NCI-H2196 treated with DMSO at 0.1 percent for 48 hours (cell line): ENCODE measurements around the gene KLHL26.

ENCODE experiments used
- DNase-seq: peaks from one replicate; lab custom pipeline; 2025; ENCODE audit not compliant: unreplicated experiment; lab: John Stamatoyannopoulos, UW

KLHL26 gene

GRCh38 chr19:18612772-18613588 is 23.8 kb upstream of the KLHL26 start, which contains the start of gene TMEM59L:
TMEM59L (plus strand) TSS chr19:18612870; CDS start chr19:18612959, 89 bp downstream.
- DNase-seq: no peak

GRCh38 chr19:18613589-18614234 is 23.1 kb upstream of the KLHL26 start:
- no peak for DNase-seq

DNA sequence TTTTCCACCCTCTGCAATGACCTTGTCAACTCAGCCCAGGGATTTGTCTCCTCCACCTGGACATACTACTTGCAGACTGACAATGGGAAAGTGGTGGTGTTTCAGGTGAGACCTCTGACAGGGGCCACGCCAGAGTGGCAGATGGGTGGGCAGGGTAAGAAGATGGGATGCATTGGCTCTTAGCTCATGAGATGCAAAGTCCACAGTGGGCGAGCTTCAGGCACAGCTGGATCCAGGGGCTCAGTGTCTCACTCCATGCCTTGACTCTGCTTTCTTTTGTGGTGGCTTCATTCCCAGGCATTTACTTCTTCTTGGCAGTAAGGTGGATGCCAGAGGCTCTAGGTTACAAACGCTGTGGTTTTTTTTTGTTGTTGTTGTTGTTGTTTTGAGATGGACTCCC is 20.8 kb upstream of the KLHL26 start:
- no peak for DNase-seq

DNA sequence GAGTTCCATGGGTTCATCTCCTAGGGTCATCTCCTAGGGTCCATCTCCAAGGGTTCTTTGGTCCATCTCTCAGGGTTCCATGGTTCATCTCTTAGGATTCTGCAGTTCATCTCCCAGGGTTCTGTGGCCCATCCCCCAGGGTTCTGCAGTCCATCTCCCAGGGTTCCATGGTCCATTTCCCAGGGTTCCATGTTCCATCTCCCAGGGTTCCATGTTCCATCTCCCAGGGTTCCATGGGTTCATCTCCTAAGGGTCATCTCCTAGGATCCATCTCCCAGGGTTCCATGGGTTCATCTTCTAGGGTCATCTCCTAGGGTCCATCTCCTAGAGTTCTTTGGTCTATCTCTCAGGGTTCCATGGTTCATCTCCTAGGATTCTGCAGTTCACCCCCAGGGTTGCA is 19.3 kb upstream of the KLHL26 start:
- DNase-seq: no peak

GRCh38 chr19:18618236-18618635 is 18.6 kb upstream of the KLHL26 start:
- DNase-seq: no peak

GRCh38 chr19:18620311-18620710 is 16.5 kb upstream of the KLHL26 start:
- DNase-seq: no peak

DNA sequence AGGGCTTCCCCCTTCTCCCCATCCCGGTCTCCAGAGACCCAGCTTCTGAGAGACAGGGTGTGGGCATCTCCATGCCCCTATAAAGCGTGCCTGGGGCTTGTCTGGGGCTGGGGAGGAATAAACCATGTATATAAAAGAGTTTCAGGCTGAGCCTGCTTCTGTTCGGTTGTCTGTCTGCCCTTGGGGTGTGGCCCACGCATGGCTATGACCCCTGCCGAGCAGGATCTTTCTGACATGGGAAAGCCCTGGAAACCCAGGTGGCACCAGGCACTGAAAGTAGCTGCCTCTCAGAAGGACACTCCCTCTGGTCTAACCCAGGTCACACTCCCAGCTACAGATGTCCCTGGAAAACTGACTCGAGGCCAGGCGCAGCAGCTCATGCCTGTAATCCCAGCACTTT is 15.9 kb upstream of the KLHL26 start:
- DNase-seq: no peak

DNA sequence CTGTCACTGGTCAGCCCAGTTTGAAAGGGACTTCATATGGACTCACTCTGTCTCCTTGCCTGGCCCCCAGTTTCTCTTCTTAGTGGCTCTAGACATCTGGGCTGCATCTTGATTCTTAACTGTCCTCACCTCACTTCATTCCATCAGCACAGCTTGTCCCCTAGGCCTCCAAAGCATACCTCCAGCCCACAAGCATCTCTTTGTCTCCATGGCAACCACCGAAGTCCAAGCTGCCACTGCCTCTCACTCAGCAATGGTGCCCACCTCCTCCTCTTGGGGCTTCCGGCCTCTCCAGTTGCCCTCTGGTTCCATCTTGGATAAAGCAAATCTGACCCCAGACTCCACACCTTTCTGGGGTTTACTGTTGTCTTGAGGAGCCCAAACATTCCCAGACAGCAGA is 9.9 kb upstream of the KLHL26 start:
- DNase-seq: no peak

- DNase-seq: no peak
Observed at GRCh38 chr19:18629166-18630088, 7.4 kb upstream of the KLHL26 start.

- peak; percentile 73 for DNase-seq
Observed at GRCh38 chr19:18633321-18633720, 3.5 kb upstream of the KLHL26 start.

- DNase-seq: no peak
Observed at GRCh38 chr19:18634612-18635297, 2.1 kb upstream of the KLHL26 start.

GRCh38 chr19:18635831-18636182 is 1.0 kb upstream of the KLHL26 start:
- DNase-seq: no peak

DNA sequence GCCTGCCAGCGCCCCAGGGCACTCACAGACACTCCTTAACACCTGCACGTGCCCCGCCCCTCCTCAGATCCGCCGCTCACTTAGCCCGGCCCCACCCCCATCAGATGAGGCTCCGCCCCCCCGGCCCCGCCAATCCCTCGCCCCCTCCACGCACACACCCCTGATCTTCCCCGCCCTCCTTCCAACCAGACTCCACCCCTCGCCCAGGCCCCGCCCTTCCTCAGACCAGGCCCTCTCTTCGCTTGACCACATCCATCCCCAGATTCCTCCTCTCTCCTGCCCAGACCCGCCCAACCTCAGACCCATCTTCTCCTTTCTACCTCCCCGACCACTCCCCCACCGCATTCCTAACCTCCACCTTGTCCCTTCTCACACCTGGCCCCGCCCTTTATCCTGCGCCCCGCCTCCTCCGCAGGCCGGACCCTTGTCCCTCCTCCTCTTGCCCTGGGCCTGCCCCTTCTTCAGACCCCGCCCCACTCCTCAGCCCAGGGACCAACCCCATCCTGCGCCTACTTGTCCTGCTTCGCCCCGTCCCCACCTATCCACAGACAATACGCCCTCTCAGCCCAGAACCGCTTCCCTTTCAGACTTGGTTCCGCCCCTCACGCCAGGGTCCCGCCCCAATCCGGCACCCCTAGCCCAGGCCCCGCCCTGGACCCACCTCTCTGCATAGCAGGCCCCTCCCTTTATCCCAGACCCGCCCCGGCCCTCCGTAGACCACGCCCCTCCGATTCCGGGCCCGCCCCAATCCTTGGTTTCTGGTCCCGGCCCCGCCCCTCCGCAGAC is 452 bp upstream of the KLHL26 start:
- peak; percentile 99 for DNase-seq

DNA sequence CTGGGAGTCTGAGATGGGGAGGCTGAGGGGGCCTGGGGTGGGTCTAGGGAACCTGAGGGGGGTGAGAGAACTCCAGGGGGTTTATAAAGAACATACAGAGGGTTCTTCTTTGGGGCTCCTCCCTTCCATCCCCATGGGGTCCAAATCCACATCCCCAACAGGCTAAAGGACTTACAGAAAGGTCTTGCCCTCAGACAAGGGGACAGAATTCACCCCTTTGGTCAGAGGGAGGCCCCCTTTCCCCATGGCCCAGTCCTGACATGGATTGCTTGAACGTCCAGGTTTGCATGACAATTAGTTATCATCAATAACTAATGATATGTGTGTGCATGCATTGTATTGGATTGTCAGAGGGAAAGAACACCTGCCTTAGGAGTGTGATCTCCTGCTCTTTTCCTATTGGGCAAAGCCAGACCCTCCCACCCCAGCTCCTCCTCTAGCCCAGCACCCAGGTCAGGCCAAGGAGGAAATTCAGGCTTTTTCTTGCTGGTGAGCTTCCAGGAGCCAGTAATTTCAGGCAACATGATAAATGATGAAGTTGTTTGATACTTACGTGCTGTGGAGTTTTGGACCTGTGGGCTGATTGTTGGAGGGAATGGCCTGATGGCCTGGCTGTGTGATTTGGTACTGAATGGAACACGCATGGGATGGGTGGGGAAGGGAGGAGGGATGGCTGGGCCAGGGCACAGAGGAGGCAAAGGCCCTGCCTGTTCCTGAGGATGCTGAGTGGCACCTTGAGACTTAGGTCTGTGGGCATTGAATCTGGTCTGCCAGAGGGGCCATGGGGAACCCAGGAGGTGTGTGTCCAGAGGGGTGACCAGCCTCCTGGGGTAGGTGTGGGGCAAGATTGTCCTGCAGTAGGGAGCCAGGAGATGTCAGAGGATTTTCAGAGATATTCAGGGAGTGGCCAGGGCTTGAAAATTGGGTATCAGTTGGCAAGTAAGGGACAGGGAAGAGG is 1.1 kb downstream of the KLHL26 start:
- peak; percentile 61 for DNase-seq

DNA sequence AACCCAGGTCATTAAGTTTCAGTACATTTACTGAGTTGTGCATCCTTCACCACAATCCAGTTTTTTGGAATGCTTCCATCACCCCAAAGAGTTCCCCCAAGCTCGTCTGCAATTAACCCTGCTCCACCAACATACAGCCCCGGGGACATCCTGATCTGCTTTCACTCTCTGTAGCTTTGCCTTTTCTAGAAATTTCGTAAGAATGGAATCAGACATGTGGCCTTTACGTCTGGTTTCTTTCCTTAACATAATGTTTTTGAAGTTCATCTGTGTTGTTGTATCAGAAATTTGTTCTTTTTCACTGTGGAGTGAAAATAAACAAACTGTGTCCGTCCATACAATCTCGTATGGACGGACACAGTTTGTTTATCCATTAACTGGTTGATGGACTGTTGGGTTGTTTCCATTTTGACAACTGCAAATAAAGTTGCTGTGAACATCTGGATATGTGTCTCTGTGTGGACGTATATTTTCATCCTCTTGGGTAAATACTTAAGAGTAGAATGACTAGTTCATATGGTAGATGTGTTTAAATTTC is 2.9 kb downstream of the KLHL26 start:
- no peak for DNase-seq

DNA sequence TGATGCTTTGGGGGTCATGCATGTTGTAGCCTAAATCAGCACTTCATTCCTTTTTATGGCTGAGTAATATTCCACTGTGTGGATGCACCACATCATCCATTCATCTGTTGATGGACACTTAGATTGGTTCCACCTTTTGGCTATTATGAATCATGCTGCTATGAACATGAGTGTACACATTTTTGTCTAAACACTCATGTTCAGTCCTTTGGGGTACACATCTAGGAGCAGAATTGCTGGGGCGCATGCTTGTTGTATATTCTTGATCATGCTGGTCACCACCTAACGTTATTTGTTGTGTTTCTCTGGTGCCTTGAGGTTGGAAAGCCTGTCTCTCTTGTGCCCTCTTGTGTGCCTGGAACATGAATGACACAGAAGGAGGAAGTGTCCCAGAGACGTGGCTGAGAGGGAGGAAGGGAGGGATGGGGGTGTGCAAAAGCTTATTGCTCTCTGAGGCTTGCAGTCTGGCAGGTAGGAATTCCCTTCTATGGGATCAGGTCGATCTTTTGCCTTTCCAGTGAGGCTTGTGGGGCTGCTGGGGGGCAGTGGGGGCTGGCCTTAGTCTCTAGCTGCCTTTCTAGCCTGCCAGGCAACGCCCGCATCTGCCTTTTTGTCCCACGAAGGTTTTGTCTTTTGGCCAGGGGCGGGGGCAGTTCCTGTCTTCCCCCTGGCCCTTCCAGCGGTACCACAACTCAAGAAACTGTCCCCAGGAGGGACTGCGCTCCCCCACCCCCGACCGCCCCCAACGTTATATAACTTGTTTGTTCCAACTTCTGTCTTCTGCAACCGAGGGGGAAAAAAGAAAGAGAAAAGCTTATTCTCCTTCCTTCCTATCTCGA is 7.6 kb downstream of the KLHL26 start:
- DNase-seq: no peak

DNA sequence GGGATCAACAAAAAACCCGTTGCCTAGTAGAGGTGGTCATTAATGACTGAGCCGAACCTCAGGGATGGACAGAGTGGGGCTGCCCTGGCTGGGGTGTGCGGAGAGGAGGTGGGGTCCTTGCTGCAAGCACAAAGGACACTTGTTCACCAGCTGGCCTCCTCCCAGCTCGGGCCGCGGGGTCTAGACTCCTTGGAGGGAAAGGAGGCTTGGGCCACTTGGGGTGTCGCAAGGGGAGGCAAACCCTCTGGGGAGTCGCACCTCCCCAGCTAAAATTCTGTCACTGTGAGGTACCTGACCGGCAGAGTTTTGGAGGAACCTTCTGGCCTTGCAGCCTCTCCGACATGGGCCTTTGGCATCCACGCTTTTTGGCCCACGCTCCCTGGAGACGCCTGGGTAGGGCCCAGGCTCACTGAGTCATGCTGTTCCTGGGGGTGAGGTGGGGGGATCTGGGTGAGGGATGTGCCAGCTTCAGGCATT is 8.2 kb downstream of the KLHL26 start:
- no peak for DNase-seq
